HepG2 (cell line): ENCODE data around the gene FRMD8. TPM values are rescaled to one million over a fixed set of nuclear protein-coding genes. Genes with fewer than 3 reads are reported as not detected.

Source experiments
- AGO2 ChIP-seq: fragments of 200-400 bp; formaldehyde crosslinking; optimal IDR thresholded peaks from 2 replicates; pipeline ENCODE3; 2017; ENCODE audit warnings: mild to moderate bottlenecking, low read depth, low read length, moderate library complexity
- ARID5B ChIP-seq: IDR thresholded peaks from 2 replicates; pipeline ENCODE4 v1.4.0; 2020; ENCODE audit warnings: mild to moderate bottlenecking, missing genetic modification reagents
- ATM ChIP-seq: fragments of 450-650 bp; IDR thresholded peaks from 2 replicates; pipeline ENCODE4 v1.7.1; 2017; ENCODE audit warnings: mild to moderate bottlenecking, borderline replicate concordance
- ELF3 ChIP-seq: IDR thresholded peaks from 2 replicates; pipeline ENCODE4 v1.6.1; 2016; ENCODE audit warnings: missing genetic modification reagents, missing compliant biosample characterization
- MED13 ChIP-seq: sonication (generic); formaldehyde crosslinking; IDR thresholded peaks from 2 replicates; pipeline ENCODE4 v1.5.0; 2020; ENCODE audit warnings: missing genetic modification reagents
- MIER2 ChIP-seq: IDR thresholded peaks from 2 replicates; pipeline ENCODE4 v1.6.1; 2016; ENCODE audit warnings: missing biosample characterization, missing genetic modification reagents
- MTF2 ChIP-seq: sonication (generic); formaldehyde crosslinking; IDR thresholded peaks from 2 replicates; pipeline ENCODE4 v1.5.0; 2020; ENCODE audit warnings: missing genetic modification reagents, borderline replicate concordance
- PAF1 ChIP-seq: IDR thresholded peaks from 2 replicates; pipeline ENCODE4 v1.6.1; 2016; ENCODE audit warnings: missing genetic modification reagents, missing compliant biosample characterization
- POLR2A ChIP-seq, 2 experiments: IDR thresholded peaks; 2 replicates each; pipeline ENCODE4 v1.6.1; 2011; ENCODE audit warnings: low read depth in 2 of 2, low read length in 2 of 2, mild to moderate bottlenecking in 1 of 2, moderate library complexity in 1 of 2; ENCODE audit not compliant: insufficient read depth in 1 of 2
- RBFOX2 ChIP-seq: fragments of 200-400 bp; formaldehyde crosslinking; IDR thresholded peaks from 2 replicates; pipeline ENCODE4 v1.6.1; 2017; ENCODE audit warnings: low read depth, mild to moderate bottlenecking, low read length
- RBM22 ChIP-seq: fragments of 200-400 bp; formaldehyde crosslinking; optimal IDR thresholded peaks from 2 replicates; pipeline ENCODE3; 2017; ENCODE audit warnings: mild to moderate bottlenecking, low read length, moderate library complexity
- SOX5 ChIP-seq: IDR thresholded peaks from 2 replicates; pipeline ENCODE4 v1.6.1; 2016; ENCODE audit warnings: borderline replicate concordance
- TP53 ChIP-seq: sonication (generic); formaldehyde crosslinking; conservative IDR thresholded peaks from 2 replicates; pipeline ENCODE4 v1.4.0; 2020; ENCODE audit warnings: missing genetic modification reagents
- UBTF ChIP-seq: sonication (generic); formaldehyde crosslinking; IDR thresholded peaks from 2 replicates; pipeline ENCODE4 v1.4.0; 2020; ENCODE audit warnings: mild to moderate bottlenecking, missing genetic modification reagents
- ZBTB34 ChIP-seq: sonication (generic); formaldehyde crosslinking; IDR thresholded peaks from 2 replicates; pipeline ENCODE4 v1.8.0; 2022; ENCODE audit warnings: mild to moderate bottlenecking, missing genetic modification reagents
- ZNF24 ChIP-seq: fragments of 450-650 bp; IDR thresholded peaks from 2 replicates; pipeline ENCODE4 v1.6.1; 2017; ENCODE audit warnings: antibody characterized with exemption, mild to moderate bottlenecking
- ZNF34 ChIP-seq: sonication (generic); formaldehyde crosslinking; IDR thresholded peaks from 2 replicates; pipeline ENCODE4 v1.4.0; 2020; ENCODE audit warnings: mild to moderate bottlenecking, missing genetic modification reagents, borderline replicate concordance
- ZNF343 ChIP-seq: sonication (generic); formaldehyde crosslinking; IDR thresholded peaks from 2 replicates; pipeline ENCODE4 v1.4.0; 2020; ENCODE audit warnings: mild to moderate bottlenecking, missing genetic modification reagents
- ZNF674 ChIP-seq: sonication (generic); formaldehyde crosslinking; IDR thresholded peaks from 2 replicates; pipeline ENCODE4 v1.5.0; 2020; ENCODE audit warnings: low read depth, mild to moderate bottlenecking, missing genetic modification reagents
- ZNF7 ChIP-seq: IDR thresholded peaks from 2 replicates; pipeline ENCODE4 v1.6.1; 2016; ENCODE audit warnings: missing biosample characterization, missing genetic modification reagents
- ZSCAN20 ChIP-seq: sonication (generic); formaldehyde crosslinking; IDR thresholded peaks from 2 replicates; pipeline ENCODE4 v1.4.0; 2020; ENCODE audit warnings: missing genetic modification reagents, mild to moderate bottlenecking, borderline replicate concordance
- polyA plus RNA-seq, 8 experiments: library from polyadenylated mRNA; depleted of rRNA in 3 of 8; stranded (reverse) in 7 of 8; unstranded in 1 of 8; fragments of >200 nt; fragmentation: Illumina TruSeq in 4 of 8; extraction: Trizol in 4 of 8; gene quantifications; 2 replicates each; pipeline versions ENCODE4 v1.2.1 to v1.2.3, GENCODE V29; 2011 to 2016; ENCODE audit warnings: low read depth in 4 of 8, missing spikeins in 1 of 8, mixed read lengths in 1 of 8; ENCODE audit not compliant: insufficient read depth in 1 of 8
- total RNA-seq, 5 experiments: library from RNA; depleted of rRNA; stranded (reverse); fragments of >200 nt; fragmentation: Illumina TruSeq; extraction: Trizol; gene quantifications; 2 replicates each; pipeline ENCODE4 v1.2.3, GENCODE V29; 2016; ENCODE audit warnings: low read depth in 1 of 5

The FRMD8 gene
- total and polyA plus RNA-seq, 2 of the 13 experiments (the other 11 are each of a cell fraction or from before 2014, with no cell fraction given) = 5.8 to 20.6 TPM

- TF ChIP-seq RBFOX2 (peak; percentile 71), ZNF343 (CRISPR knock-in tag) (no peak), MIER2 (CRISPR knock-in tag) (no peak), ATM (no peak), POLR2A (IDR thresholded peaks at IDR 0.05; ENCODE audit: insufficient read depth in 1 of 2, low read depth in 2 of 2, low read length in 2 of 2) (peak in 1 of 2 experiments; percentile 13; a peak in 1 of 4 replicates), ZNF34 (no peak), UBTF (no peak), AGO2 (peak; percentile 54), PAF1 (CRISPR knock-in tag) (peak; percentile 63; the same call in 1 of the 2 replicates), ZBTB34 (CRISPR knock-in tag) (no peak), ZSCAN20 (CRISPR knock-in tag) (no peak), ZNF674 (CRISPR knock-in tag) (no peak), ELF3 (CRISPR knock-in tag) (no peak), SOX5 (CRISPR knock-in tag) (no peak), ZNF24 (no peak), MED13 (no peak), MTF2 (no peak), ZNF7 (CRISPR knock-in tag) (no peak), RBM22 (peak; percentile 67), TP53 (CRISPR knock-in tag) (no peak), ARID5B (CRISPR knock-in tag) (no peak)
These were observed 52.1 kb downstream of the FRMD8 start (continued) for GRCh38 chr11:65438257-65439151.
